CD8-positive, alpha-beta memory T cell (primary cell): Measurements from ENCODE around the gene HEATR5B. TPM values are rescaled to one million over a fixed set of nuclear protein-coding genes. Genes with fewer than 3 reads are reported as not detected.
A peak's percentile ranks its signal among the peaks of the same experiment; 100 is the strongest.
"Not testable (repeated sequence)": the region's sequence is repeated elsewhere in the genome, so short reads cannot be mapped to it uniquely, and the experiment has no call there.

Experiments used
- CTCF ChIA-PET: fragments of 350-600 bp; sonication (Branson Sonifier 250); formaldehyde crosslinking; loops from one replicate; lab custom pipeline; 2021; ENCODE audit warnings: antibody characterized with exemption; lab: Charles Lee
- POLR2A ChIA-PET: fragments of 350-600 bp; sonication (Branson Sonifier 250); formaldehyde crosslinking; loops from one replicate; lab custom pipeline; 2021; ENCODE audit warnings: antibody characterized with exemption; lab: Charles Lee
- DNase-seq, 5 donors: peaks; one replicate each; pipeline versions ENCODE4 v3.0.0 to v3.0.0-alpha.2; 2020 to 2022; ENCODE audit warnings: mixed read lengths in 1 of 5
- H3K27ac ChIP-seq: one replicate; pipeline ENCODE4 v1.7.0; 2013; ENCODE audit warnings: low read depth, mild to moderate bottlenecking, low read length, moderate library complexity
- H3K27me3 ChIP-seq: 2 replicates; pipeline ENCODE4 v1.7.0; 2013; ENCODE audit warnings: low read length, mild to moderate bottlenecking; ENCODE audit not compliant: insufficient read depth, poor library complexity, severe bottlenecking
- H3K36me3 ChIP-seq: 2 replicates; pipeline ENCODE4 v1.7.0; 2013; ENCODE audit warnings: mild to moderate bottlenecking, low read length, moderate library complexity; ENCODE audit not compliant: insufficient read depth
- H3K4me1 ChIP-seq: 2 replicates; pipeline ENCODE4 v1.7.0; 2013; ENCODE audit warnings: mild to moderate bottlenecking, low read length, moderate library complexity; ENCODE audit not compliant: insufficient read depth
- H3K4me3 ChIP-seq: 2 replicates; pipeline ENCODE4 v1.7.0; 2013; ENCODE audit warnings: mild to moderate bottlenecking, low read length
- H3K9me3 ChIP-seq: 2 replicates; pipeline ENCODE4 v1.7.0; 2013; ENCODE audit warnings: mild to moderate bottlenecking, low read length
- H3K27ac Mint-ChIP-seq, 8 donors: one replicate each; pipeline ENCODE4 v1.8.0; 2020 to 2021; ENCODE audit warnings: mixed read lengths in 8 of 8, mild to moderate bottlenecking in 6 of 8, inconsistent platforms in 3 of 8, moderate library complexity in 3 of 8
- H3K27me3 Mint-ChIP-seq, 2 donors: one replicate each; pipeline ENCODE4 v1.8.0; 2020 to 2021; ENCODE audit warnings: mixed read lengths in 2 of 2, mild to moderate bottlenecking in 1 of 2, moderate library complexity in 1 of 2
- H3K36me3 Mint-ChIP-seq, 3 donors: one replicate each; pipeline ENCODE4 v1.8.0; 2020 to 2021; ENCODE audit warnings: mixed read lengths in 3 of 3, inconsistent platforms in 1 of 3, mild to moderate bottlenecking in 1 of 3
- H3K4me1 Mint-ChIP-seq, 3 donors: one replicate each; pipeline ENCODE4 v1.8.0; 2020 to 2021; ENCODE audit warnings: mixed read lengths in 3 of 3, inconsistent platforms in 1 of 3, mild to moderate bottlenecking in 1 of 3
- H3K4me3 Mint-ChIP-seq, 7 donors: one replicate each; pipeline ENCODE4 v1.8.0; 2020 to 2021; ENCODE audit warnings: mixed read lengths in 7 of 7, mild to moderate bottlenecking in 6 of 7, moderate library complexity in 4 of 7, inconsistent platforms in 2 of 7
- H3K9me3 Mint-ChIP-seq, 5 donors: one replicate each; pipeline ENCODE4 v1.8.0; 2020 to 2022; ENCODE audit warnings: mixed read lengths in 5 of 5, mild to moderate bottlenecking in 3 of 5, moderate library complexity in 2 of 5, inconsistent platforms in 1 of 5
- polyA plus RNA-seq: library from polyadenylated mRNA; unstranded; fragments of 300-500 nt; fragmentation: Illumina TruSeq; gene quantifications from one replicate; pipeline ENCODE4 v1.2.3, GENCODE V29; 2021
- total RNA-seq, 2 experiments: library from RNA; stranded (reverse); gene quantifications; one replicate each; pipeline ENCODE4 v1.2.3, GENCODE V29; 2021

HEATR5B gene
- total and polyA plus RNA-seq, 3 experiments from 2014 or later: 11.4 to 20.0 (median 18.2) TPM

- Mint-ChIP-seq H3K4me3 (no peak overlapping the region), H3K36me3 (peaks cover 0 to 21% (median 3%) of the 10 kb centered on the region in 3 donors), H3K27me3 (no peaks in the 10 kb centered on the region), H3K27ac (peak overlapping the region in 1 of 8 donors; percentile 52), H3K4me1 (peaks cover 45 to 70% (median 59%) of the 10 kb centered on the region in 3 donors), H3K9me3 (no peaks in the 10 kb centered on the region)
- ChIA-PET CTCF (no interaction called here), POLR2A (no interaction called here)
- DNase-seq: no peak
- H3K27me3 ChIP-seq: no peaks in the 10 kb centered on the region
- peaks cover 9% of the 10 kb centered on the region for H3K4me1 ChIP-seq
- H3K4me3 ChIP-seq: no peak overlapping the region
- H3K27ac ChIP-seq: no peak overlapping the region
- H3K36me3 ChIP-seq: no peaks in the 10 kb centered on the region
- no peaks in the 10 kb centered on the region for H3K9me3 ChIP-seq
Observed at GRCh38 chr2:36951574-36951973, 132.6 kb downstream of the HEATR5B start.

DNA sequence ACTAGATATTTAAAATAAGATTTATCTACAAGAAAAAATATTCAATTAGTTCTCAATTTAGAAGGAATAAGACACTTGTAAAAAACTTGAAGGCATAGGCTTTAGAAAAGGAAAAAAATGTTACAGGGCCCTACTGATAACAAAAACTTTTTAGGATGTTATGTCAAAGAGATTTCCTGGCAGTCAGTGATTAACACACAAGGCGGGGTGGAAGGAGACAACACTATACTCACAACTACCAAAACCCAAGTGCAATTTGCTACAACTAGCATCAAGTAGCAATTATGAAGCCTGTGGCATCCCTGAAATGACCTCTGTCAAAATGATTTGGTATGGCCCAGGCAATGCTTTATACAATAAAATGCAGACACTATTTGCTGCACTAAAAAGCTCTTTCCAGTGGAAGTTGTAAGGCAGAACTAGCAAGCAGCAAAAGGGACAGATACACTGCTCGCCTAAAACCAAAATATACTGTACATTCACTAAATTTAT is 133.1 kb downstream of the HEATR5B start:
- H3K4me1 Mint-ChIP-seq: peaks cover 42 to 65% (median 55%) of the 10 kb centered on the region in 3 donors
- peaks cover 9% of the 10 kb centered on the region for H3K4me1 ChIP-seq
- CTCF ChIA-PET: no interaction called here
- H3K4me3 ChIP-seq: no peak overlapping the region
- no peak overlapping the region for H3K4me3 Mint-ChIP-seq
- no peaks in the 10 kb centered on the region for H3K27me3 Mint-ChIP-seq
- no peak for DNase-seq
- H3K9me3 ChIP-seq: no peaks in the 10 kb centered on the region
- peak overlapping the region in 1 of 8 donors; percentile 11 for H3K27ac Mint-ChIP-seq
- H3K9me3 Mint-ChIP-seq: no peaks in the 10 kb centered on the region
- H3K27ac ChIP-seq: no peak overlapping the region
- POLR2A ChIA-PET: no interaction called here
- H3K27me3 ChIP-seq: no peaks in the 10 kb centered on the region
- H3K36me3 ChIP-seq: no peaks in the 10 kb centered on the region
- H3K36me3 Mint-ChIP-seq: peaks cover 0 to 21% (median 3%) of the 10 kb centered on the region in 3 donors

GRCh38 chr2:36949845-36950244 is 134.3 kb downstream of the HEATR5B start:
- Histone ChIP-seq H3K9me3 (no peaks in the 10 kb centered on the region), H3K27me3 (no peaks in the 10 kb centered on the region), H3K4me1 (peaks cover 9% of the 10 kb centered on the region), H3K4me3 (no peak overlapping the region), H3K27ac (no peak overlapping the region), H3K36me3 (no peaks in the 10 kb centered on the region)
- peaks cover 36 to 54% (median 46%) of the 10 kb centered on the region in 3 donors for H3K4me1 Mint-ChIP-seq
- H3K27ac Mint-ChIP-seq: peak overlapping the region in 3 of 8 donors; percentile 1 to 34 (median 9)
- POLR2A ChIA-PET: no interaction called here
- DNase-seq: no peak
- CTCF ChIA-PET: no interaction called here
- peaks cover 0 to 21% (median 3%) of the 10 kb centered on the region in 3 donors for H3K36me3 Mint-ChIP-seq
- no peak overlapping the region for H3K4me3 Mint-ChIP-seq
- H3K9me3 Mint-ChIP-seq: no peaks in the 10 kb centered on the region
- no peaks in the 10 kb centered on the region for H3K27me3 Mint-ChIP-seq

GRCh38 chr2:36945240-36945639 is 138.9 kb downstream of the HEATR5B start:
- H3K27ac ChIP-seq, H3K9me3 ChIP-seq, H3K27me3 ChIP-seq, H3K4me1 ChIP-seq, H3K36me3 ChIP-seq, DNase-seq, H3K9me3 Mint-ChIP-seq, H3K4me3 ChIP-seq, H3K27me3 Mint-ChIP-seq, H3K36me3 Mint-ChIP-seq, H3K4me3 Mint-ChIP-seq, H3K27ac Mint-ChIP-seq, CTCF ChIA-PET, POLR2A ChIA-PET: not testable (repeated sequence)
- peaks cover 17 to 37% (median 21%) of the 10 kb centered on the region in 3 donors for H3K4me1 Mint-ChIP-seq

DNA sequence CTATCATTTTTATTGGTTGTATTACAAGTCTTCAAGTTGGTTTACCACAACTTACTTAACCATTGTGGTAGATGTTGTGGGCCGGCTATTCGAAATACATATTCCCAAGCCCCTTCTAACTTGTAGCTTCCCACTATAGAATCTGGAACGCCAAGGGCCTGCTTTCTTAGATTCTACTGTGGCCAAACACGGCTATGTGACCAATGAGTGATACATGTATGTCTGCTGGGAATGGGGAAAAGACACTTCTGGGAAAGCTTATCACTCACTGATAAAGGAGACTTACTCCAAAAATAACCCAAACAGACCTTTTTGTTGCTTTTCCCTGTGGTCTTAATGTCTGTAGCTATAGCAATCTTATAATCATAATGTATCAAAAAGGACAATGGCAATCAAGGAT is 142.3 kb downstream of the HEATR5B start:
- Histone ChIP-seq H3K27ac (no peak overlapping the region), H3K4me1 (no peaks in the 10 kb centered on the region), H3K9me3 (no peaks in the 10 kb centered on the region), H3K27me3 (no peaks in the 10 kb centered on the region), H3K36me3 (no peaks in the 10 kb centered on the region), H3K4me3 (no peak overlapping the region)
- CTCF ChIA-PET: no interaction called here
- H3K27ac Mint-ChIP-seq: no peak overlapping the region
- H3K27me3 Mint-ChIP-seq: no peaks in the 10 kb centered on the region
- peaks cover 4 to 24% (median 13%) of the 10 kb centered on the region in 3 donors for H3K4me1 Mint-ChIP-seq
- no peak overlapping the region for H3K4me3 Mint-ChIP-seq
- POLR2A ChIA-PET: no interaction called here
- no peaks in the 10 kb centered on the region for H3K9me3 Mint-ChIP-seq
- H3K36me3 Mint-ChIP-seq: peaks cover 0 to 3% (median 3%) of the 10 kb centered on the region in 3 donors
- no peak for DNase-seq

DNA sequence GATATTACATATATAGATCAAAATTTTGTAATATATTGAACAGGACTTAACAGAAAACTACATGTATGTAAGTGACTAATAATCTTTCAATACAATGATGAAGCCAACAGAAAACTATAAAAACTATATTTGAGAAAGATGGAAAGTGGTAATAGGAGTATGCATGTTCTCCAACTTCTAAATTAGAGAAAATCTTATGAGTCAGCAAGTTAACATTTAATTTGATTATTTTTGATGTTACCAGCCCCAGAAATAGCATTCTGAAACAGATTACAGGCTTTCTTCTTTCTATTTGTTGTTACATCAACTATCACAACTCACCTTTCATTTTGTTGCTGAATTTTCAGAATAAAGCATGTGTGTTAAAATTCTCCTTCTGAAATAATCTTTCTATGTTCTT is 147.6 kb downstream of the HEATR5B start:
- H3K27me3 Mint-ChIP-seq, H3K27ac ChIP-seq, H3K9me3 ChIP-seq, H3K9me3 Mint-ChIP-seq, CTCF ChIA-PET, POLR2A ChIA-PET, H3K27me3 ChIP-seq, H3K4me3 Mint-ChIP-seq, H3K4me3 ChIP-seq, H3K36me3 ChIP-seq, DNase-seq, H3K4me1 ChIP-seq: not testable (repeated sequence)
- peaks cover 0 to 12% (median 3%) of the 10 kb centered on the region in 3 donors for H3K36me3 Mint-ChIP-seq
- peak overlapping the region in 2 of 8 donors; percentile 10 to 56 for H3K27ac Mint-ChIP-seq
- H3K4me1 Mint-ChIP-seq: peaks cover 19 to 40% (median 26%) of the 10 kb centered on the region in 3 donors

- H3K27ac ChIP-seq, POLR2A ChIA-PET, H3K36me3 ChIP-seq, H3K4me3 Mint-ChIP-seq, H3K9me3 ChIP-seq, H3K9me3 Mint-ChIP-seq, DNase-seq, H3K27me3 ChIP-seq, H3K4me1 ChIP-seq, H3K27me3 Mint-ChIP-seq, H3K4me3 ChIP-seq, CTCF ChIA-PET, H3K36me3 Mint-ChIP-seq: not testable (repeated sequence)
- Mint-ChIP-seq H3K27ac (peak overlapping the region in 2 of 8 donors; percentile 9 to 38), H3K4me1 (peaks cover 24 to 45% (median 42%) of the 10 kb centered on the region in 3 donors)
Observed at GRCh38 chr2:36931688-36932087, 152.5 kb downstream of the HEATR5B start.
